Measurements from ENCODE around the gene TRIM50.

The TRIM50 gene

DNA sequence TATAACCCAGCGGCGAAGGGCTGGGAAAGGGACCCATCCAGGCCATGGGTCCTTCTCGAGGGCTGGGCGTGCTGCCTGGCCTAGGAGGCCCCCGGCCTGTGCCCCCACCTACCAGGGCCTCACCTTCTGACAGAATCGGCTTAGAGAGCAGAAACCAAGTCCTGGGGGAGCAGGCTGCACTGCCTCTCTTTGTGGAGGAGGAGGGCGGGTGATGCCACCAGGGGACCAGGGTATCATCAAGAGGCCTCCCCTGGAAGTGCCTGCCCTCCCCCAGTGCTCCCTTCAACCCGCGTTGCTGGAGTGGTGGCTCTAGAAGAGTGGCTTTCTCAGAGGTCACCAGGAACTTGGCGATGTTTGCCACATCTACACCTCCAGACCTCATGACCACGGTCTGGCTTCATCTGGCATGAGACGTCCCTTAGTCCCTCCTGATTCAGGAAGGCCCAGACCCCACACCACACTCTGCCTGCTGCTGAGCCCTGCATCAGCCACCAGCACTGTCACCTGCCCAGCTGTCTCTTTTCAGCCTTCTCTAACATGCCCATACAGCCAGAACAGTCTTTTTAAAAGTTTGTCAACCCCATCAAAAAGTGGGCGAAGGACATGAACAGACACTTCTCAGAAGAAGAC lies 32.0 kb upstream of the TRIM50 start:
- Histone ChIP-seq H3K4me1 (ENCODE audit: insufficient read depth, low read length, severe bottlenecking) (peaks cover 9% of the 10 kb centered on the region), H3K27ac (ENCODE audit: low read depth, low read length, poor library complexity, severe bottlenecking) (no peak overlapping the region), H3K4me2 (ENCODE audit: low read length) (no peak overlapping the region)

DNA sequence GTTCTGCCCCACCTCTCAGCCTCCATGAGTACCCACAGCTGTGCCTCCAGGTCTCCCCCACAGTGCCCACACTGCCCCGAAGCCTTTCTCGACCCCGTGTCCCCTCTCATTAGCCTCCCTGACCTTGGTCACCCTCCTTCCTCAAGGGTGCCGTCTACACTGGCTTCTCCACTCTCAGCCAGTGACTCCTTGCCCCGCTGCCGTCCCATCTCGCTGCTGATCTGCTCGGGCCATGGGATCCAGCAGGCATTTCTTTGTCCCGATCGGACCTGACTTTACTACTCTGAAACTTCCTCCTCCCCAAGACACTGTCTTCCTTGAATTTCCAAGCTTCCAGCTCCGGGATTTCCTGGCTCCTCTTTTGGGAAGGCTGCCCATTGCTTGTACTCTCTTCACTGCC lies 31.4 kb upstream of the TRIM50 start:
- H3K4me1 ChIP-seq (ENCODE audit: insufficient read depth, low read length, severe bottlenecking), result peaks cover 9% of the 10 kb centered on the region
- no peaks in the 10 kb centered on the region for H4K20me1 ChIP-seq (ENCODE audit: insufficient read depth, low read length)
- no peak overlapping the region for H3K9ac ChIP-seq (ENCODE audit: low read length)
- no peak overlapping the region for H3K27ac ChIP-seq (ENCODE audit: low read depth, low read length, poor library complexity, severe bottlenecking)
- peaks cover 18% of the 10 kb centered on the region; the same call in 1 of the 2 replicates for H3K27me3 ChIP-seq (ENCODE audit: insufficient read depth, low read length)
- H3K9me2 ChIP-seq (ENCODE audit: low read depth, low read length), result no peaks in the 10 kb centered on the region
- no peak overlapping the region for H2AFZ ChIP-seq (ENCODE audit: low read length)
- H3K9me3 ChIP-seq (ENCODE audit: low read length), result no peaks in the 10 kb centered on the region
- no peaks in the 10 kb centered on the region for H3K36me3 ChIP-seq (ENCODE audit: insufficient read depth, low read length)
- TF ChIP-seq, protein P1, sequence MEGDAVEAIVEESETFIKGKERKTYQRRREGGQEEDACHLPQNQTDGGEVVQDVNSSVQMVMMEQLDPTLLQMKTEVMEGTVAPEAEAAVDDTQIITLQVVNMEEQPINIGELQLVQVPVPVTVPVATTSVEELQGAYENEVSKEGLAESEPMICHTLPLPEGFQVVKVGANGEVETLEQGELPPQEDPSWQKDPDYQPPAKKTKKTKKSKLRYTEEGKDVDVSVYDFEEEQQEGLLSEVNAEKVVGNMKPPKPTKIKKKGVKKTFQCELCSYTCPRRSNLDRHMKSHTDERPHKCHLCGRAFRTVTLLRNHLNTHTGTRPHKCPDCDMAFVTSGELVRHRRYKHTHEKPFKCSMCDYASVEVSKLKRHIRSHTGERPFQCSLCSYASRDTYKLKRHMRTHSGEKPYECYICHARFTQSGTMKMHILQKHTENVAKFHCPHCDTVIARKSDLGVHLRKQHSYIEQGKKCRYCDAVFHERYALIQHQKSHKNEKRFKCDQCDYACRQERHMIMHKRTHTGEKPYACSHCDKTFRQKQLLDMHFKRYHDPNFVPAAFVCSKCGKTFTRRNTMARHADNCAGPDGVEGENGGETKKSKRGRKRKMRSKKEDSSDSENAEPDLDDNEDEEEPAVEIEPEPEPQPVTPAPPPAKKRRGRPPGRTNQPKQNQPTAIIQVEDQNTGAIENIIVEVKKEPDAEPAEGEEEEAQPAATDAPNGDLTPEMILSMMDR (IDR thresholded peaks at IDR 0.05; ENCODE audit: low read length), result no peak
- no peak for TF ChIP-seq EZH2 (IDR thresholded peaks at IDR 0.05; ENCODE audit: borderline replicate concordance, low read length)
- H3F3A ChIP-seq (ENCODE audit: insufficient read depth, low read length), result no peaks in the 10 kb centered on the region
- no peak overlapping the region for H3K4me3 ChIP-seq (ENCODE audit: low read depth, low read length, poor library complexity, severe bottlenecking)
- no peak overlapping the region for H3K4me2 ChIP-seq (ENCODE audit: low read length)
- no peaks in the 10 kb centered on the region for H3K79me2 ChIP-seq (ENCODE audit: insufficient read depth, low read length)

More for the DNA sequence above, 32.0 kb upstream of the TRIM50 start:
- no peak overlapping the region for H3K4me3 ChIP-seq (ENCODE audit: low read depth, low read length, poor library complexity, severe bottlenecking)
- H3K9ac ChIP-seq (ENCODE audit: low read length), result no peak overlapping the region
- no peaks in the 10 kb centered on the region for H3F3A ChIP-seq (ENCODE audit: insufficient read depth, low read length)
- H3K79me2 ChIP-seq (ENCODE audit: insufficient read depth, low read length), result no peaks in the 10 kb centered on the region
- H3K36me3 ChIP-seq (ENCODE audit: insufficient read depth, low read length), result no peaks in the 10 kb centered on the region
- H3K27me3 ChIP-seq (ENCODE audit: insufficient read depth, low read length), result peaks cover 18% of the 10 kb centered on the region; the same call in 1 of the 2 replicates
- H3K9me3 ChIP-seq (ENCODE audit: low read length), result no peaks in the 10 kb centered on the region
- no peaks in the 10 kb centered on the region for H3K9me2 ChIP-seq (ENCODE audit: low read depth, low read length)
- H2AFZ ChIP-seq (ENCODE audit: low read length), result no peak overlapping the region
- no peak for TF ChIP-seq EZH2 (IDR thresholded peaks at IDR 0.05; ENCODE audit: borderline replicate concordance, low read length)
- TF ChIP-seq, protein P1 (IDR thresholded peaks at IDR 0.05; ENCODE audit: low read length), result no peak
- no peaks in the 10 kb centered on the region for H4K20me1 ChIP-seq (ENCODE audit: insufficient read depth, low read length)

DNA sequence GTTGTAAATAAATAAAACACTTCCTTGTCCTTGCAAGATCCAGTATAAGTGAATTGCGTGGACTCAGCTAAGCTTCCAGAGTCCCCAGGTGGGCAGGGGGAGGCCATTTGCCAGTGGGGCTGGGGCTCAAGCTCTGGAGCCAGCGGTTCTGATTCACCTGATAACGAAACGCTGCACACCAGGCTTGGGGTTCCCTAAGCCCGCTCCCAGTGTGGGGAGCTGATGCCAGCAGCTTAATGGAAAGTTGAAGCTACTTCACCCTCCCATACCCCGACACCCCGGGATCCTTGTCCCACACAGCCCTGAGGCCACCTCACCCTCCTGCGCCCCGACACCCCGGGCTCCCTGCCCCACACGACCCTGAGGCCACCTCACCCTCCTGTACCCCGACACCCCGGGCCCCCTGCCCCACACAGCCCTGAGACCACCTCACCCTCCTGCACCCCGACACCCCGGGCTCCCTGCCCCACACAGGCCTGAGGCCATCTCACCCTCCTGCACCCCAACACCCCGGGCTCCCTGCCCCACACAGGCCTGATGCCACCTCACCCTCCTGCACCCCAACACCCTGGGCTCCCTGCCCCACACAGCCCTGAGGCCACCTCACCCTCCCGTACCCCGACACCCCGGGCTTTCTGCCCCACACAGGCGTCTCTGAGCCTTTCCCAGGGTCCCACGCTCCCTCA lies 30.9 kb upstream of the TRIM50 start:
- no peaks in the 10 kb centered on the region for H3K9me2 ChIP-seq (ENCODE audit: low read depth, low read length)
- H3K9ac ChIP-seq (ENCODE audit: low read length), result no peak overlapping the region
- TF ChIP-seq EZH2 (IDR thresholded peaks at IDR 0.05; ENCODE audit: borderline replicate concordance, low read length), result no peak
- TF ChIP-seq, protein P1 (IDR thresholded peaks at IDR 0.05; ENCODE audit: low read length), result no peak
- H3F3A ChIP-seq (ENCODE audit: insufficient read depth, low read length), result no peaks in the 10 kb centered on the region
- H3K36me3 ChIP-seq (ENCODE audit: insufficient read depth, low read length), result no peaks in the 10 kb centered on the region
- peaks cover 9% of the 10 kb centered on the region for H3K4me1 ChIP-seq (ENCODE audit: insufficient read depth, low read length, severe bottlenecking)
- H3K27me3 ChIP-seq (ENCODE audit: insufficient read depth, low read length), result peaks cover 18% of the 10 kb centered on the region; the same call in 1 of the 2 replicates
- H3K79me2 ChIP-seq (ENCODE audit: insufficient read depth, low read length), result no peaks in the 10 kb centered on the region
- no peak overlapping the region for H3K27ac ChIP-seq (ENCODE audit: low read depth, low read length, poor library complexity, severe bottlenecking)
- no peaks in the 10 kb centered on the region for H4K20me1 ChIP-seq (ENCODE audit: insufficient read depth, low read length)
- peak overlapping the region; percentile 56 for H3K4me2 ChIP-seq (ENCODE audit: low read length)
- H3K9me3 ChIP-seq (ENCODE audit: low read length), result no peaks in the 10 kb centered on the region
- H3K4me3 ChIP-seq (ENCODE audit: low read depth, low read length, poor library complexity, severe bottlenecking), result no peak overlapping the region
- no peak overlapping the region for H2AFZ ChIP-seq (ENCODE audit: low read length)
